ENCODE data around the gene ERCC5. TPM values are rescaled to one million over a fixed set of nuclear protein-coding genes. Genes with fewer than 3 reads are reported as not detected.

The ERCC5 gene
- total and polyA plus RNA-seq, 2 donors (not counting 1 experiment from before 2014, with no cell fraction given): 36.6 to 78.9 TPM

DNA sequence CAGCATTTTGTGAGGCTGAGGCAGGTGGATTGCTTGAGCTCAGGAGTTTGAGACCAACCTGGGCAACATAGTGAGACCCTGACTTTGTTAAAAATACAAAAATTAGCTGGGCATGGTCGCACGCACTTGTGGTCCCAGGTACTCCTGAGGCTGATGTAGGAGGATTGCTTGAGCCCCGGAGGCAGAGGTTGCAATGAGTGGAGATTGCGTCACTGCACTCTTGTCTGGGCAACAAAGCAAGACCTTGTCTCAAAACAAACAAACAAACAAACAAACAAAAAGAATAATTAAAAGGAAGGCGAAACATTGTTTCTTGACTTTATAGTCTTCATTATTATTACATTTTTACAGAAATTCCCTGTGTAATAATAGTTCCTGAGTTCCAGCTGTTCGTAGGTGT is 31.0 kb upstream of the ERCC5 start:
- peaks cover 25% of the 10 kb centered on the region for H3K79me2 ChIP-seq (ENCODE audit: control insufficient read depth, insufficient read depth, low read length)
- no peaks in the 10 kb centered on the region for H3K9me3 ChIP-seq (ENCODE audit: control insufficient read depth, insufficient read depth, low read depth, low read length)
- no peak overlapping the region for H2AFZ ChIP-seq (ENCODE audit: low read length)

DNA sequence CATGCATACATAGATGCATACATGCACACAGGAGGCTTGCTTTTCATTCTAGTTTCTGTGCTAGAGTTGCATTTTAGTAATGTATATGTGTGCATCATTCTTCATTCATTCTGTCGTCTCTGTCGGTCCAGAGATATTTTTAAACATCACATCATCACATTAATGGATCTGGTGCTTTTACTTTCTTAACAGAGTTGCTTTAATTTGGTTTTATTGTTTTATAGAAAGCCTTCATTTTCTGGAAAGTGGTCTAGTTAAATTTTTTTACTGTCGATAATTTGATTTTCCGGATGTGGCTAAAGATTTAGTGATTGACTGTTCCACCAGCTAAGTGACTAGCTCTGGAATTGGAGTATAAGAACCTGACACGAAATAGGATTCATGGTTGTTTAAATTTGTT is 30.0 kb upstream of the ERCC5 start:
- no peak overlapping the region for H3K9ac ChIP-seq (ENCODE audit: insufficient read depth, low read length)
- peaks cover 23% of the 10 kb centered on the region for H3K79me2 ChIP-seq (ENCODE audit: control insufficient read depth, insufficient read depth, low read length)
- H2AFZ ChIP-seq (ENCODE audit: low read length): no peak overlapping the region
- no peak overlapping the region for H3K4me3 ChIP-seq (replicated peaks in 1 of 4; ENCODE audit: control extremely low read depth in 1 of 4, insufficient read depth in 1 of 4, low read depth in 3 of 4, low read length in 4 of 4)
- no peaks in the 10 kb centered on the region for H4K20me1 ChIP-seq (ENCODE audit: control insufficient read depth, extremely low read depth, insufficient read depth, low read length)
- no peaks in the 10 kb centered on the region for H3K27me3 ChIP-seq (ENCODE audit: control insufficient read depth, insufficient read depth, low read length)
- no peak overlapping the region for H3K4me2 ChIP-seq (ENCODE audit: extremely low read depth, insufficient read depth, low read length)
- no peak for DNase-seq (ENCODE audit: low read depth in 2 of 2)
- TF ChIP-seq, protein P1, sequence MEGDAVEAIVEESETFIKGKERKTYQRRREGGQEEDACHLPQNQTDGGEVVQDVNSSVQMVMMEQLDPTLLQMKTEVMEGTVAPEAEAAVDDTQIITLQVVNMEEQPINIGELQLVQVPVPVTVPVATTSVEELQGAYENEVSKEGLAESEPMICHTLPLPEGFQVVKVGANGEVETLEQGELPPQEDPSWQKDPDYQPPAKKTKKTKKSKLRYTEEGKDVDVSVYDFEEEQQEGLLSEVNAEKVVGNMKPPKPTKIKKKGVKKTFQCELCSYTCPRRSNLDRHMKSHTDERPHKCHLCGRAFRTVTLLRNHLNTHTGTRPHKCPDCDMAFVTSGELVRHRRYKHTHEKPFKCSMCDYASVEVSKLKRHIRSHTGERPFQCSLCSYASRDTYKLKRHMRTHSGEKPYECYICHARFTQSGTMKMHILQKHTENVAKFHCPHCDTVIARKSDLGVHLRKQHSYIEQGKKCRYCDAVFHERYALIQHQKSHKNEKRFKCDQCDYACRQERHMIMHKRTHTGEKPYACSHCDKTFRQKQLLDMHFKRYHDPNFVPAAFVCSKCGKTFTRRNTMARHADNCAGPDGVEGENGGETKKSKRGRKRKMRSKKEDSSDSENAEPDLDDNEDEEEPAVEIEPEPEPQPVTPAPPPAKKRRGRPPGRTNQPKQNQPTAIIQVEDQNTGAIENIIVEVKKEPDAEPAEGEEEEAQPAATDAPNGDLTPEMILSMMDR (conservative IDR thresholded peaks at IDR 0.05 in 1 of 2, IDR thresholded peaks at IDR 0.05 in 1 of 2; ENCODE audit: low read depth in 1 of 2, low read length in 2 of 2): no peak
- no peak for TF ChIP-seq EZH2 (IDR thresholded peaks at IDR 0.05; ENCODE audit: low read length, missing control alignments)
- no peak overlapping the region for H3K27ac ChIP-seq (ENCODE audit: insufficient read depth, low read length)
- H3K4me1 ChIP-seq (ENCODE audit: control insufficient read depth, extremely low read depth, insufficient read depth, low read length): peaks cover 3% of the 10 kb centered on the region
- H3K36me3 ChIP-seq (ENCODE audit: control insufficient read depth, insufficient read depth, low read length): peaks cover 1% of the 10 kb centered on the region
- H3K9me3 ChIP-seq (ENCODE audit: control insufficient read depth, insufficient read depth, low read depth, low read length): no peaks in the 10 kb centered on the region

More for the DNA sequence above, 31.0 kb upstream of the ERCC5 start:
- no peak overlapping the region for H3K4me2 ChIP-seq (ENCODE audit: extremely low read depth, insufficient read depth, low read length)
- H3K36me3 ChIP-seq (ENCODE audit: control insufficient read depth, insufficient read depth, low read length): no peaks in the 10 kb centered on the region
- H3K4me1 ChIP-seq (ENCODE audit: control insufficient read depth, extremely low read depth, insufficient read depth, low read length): peaks cover 3% of the 10 kb centered on the region
- no peak overlapping the region for H3K9ac ChIP-seq (ENCODE audit: insufficient read depth, low read length)
- H3K27ac ChIP-seq (ENCODE audit: insufficient read depth, low read length): no peak overlapping the region
- no peak overlapping the region for H3K4me3 ChIP-seq (replicated peaks in 1 of 4; ENCODE audit: control extremely low read depth in 1 of 4, insufficient read depth in 1 of 4, low read depth in 3 of 4, low read length in 4 of 4)
- TF ChIP-seq, protein P1 (conservative IDR thresholded peaks at IDR 0.05 in 1 of 2, IDR thresholded peaks at IDR 0.05 in 1 of 2; ENCODE audit: low read depth in 1 of 2, low read length in 2 of 2): no peak
- no peak for TF ChIP-seq EZH2 (IDR thresholded peaks at IDR 0.05; ENCODE audit: low read length, missing control alignments)
- H3K27me3 ChIP-seq (ENCODE audit: control insufficient read depth, insufficient read depth, low read length): no peaks in the 10 kb centered on the region
- DNase-seq (ENCODE audit: low read depth in 2 of 2): no peak
- no peaks in the 10 kb centered on the region for H4K20me1 ChIP-seq (ENCODE audit: control insufficient read depth, extremely low read depth, insufficient read depth, low read length)

DNA sequence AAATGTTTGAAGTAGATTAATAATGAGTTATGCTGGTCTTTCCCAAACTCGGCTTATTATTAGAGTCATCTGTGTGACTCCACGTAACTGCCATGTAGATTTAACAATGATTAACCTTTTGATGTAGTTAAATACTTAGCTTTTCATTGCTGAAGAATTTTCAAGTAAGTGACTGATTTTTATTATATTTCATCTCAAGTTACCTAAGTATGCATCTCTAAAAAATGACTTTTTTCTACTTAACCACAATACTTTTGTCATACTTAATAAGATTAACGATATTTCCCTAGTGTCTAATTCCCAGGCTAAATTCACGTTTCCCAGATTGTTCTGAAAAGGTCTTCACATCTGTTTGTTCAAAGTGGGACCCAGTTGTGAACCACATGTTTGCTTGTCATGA is 29.1 kb upstream of the ERCC5 start:
- Histone ChIP-seq H3K4me2 (ENCODE audit: extremely low read depth, insufficient read depth, low read length) (no peak overlapping the region), H3K4me3 (replicated peaks in 1 of 4; ENCODE audit: control extremely low read depth in 1 of 4, insufficient read depth in 1 of 4, low read depth in 3 of 4, low read length in 4 of 4) (no peak overlapping the region), H3K36me3 (ENCODE audit: control insufficient read depth, insufficient read depth, low read length) (peaks cover 1% of the 10 kb centered on the region), H2AFZ (ENCODE audit: low read length) (no peak overlapping the region), H4K20me1 (ENCODE audit: control insufficient read depth, extremely low read depth, insufficient read depth, low read length) (no peaks in the 10 kb centered on the region), H3K4me1 (ENCODE audit: control insufficient read depth, extremely low read depth, insufficient read depth, low read length) (peaks cover 3% of the 10 kb centered on the region), H3K27ac (ENCODE audit: insufficient read depth, low read length) (no peak overlapping the region), H3K9ac (ENCODE audit: insufficient read depth, low read length) (no peak overlapping the region), H3K27me3 (ENCODE audit: control insufficient read depth, insufficient read depth, low read length) (no peaks in the 10 kb centered on the region), H3K79me2 (ENCODE audit: control insufficient read depth, insufficient read depth, low read length) (peaks cover 23% of the 10 kb centered on the region), H3K9me3 (ENCODE audit: control insufficient read depth, insufficient read depth, low read depth, low read length) (no peaks in the 10 kb centered on the region)
- TF ChIP-seq, protein P1 (conservative IDR thresholded peaks at IDR 0.05 in 1 of 2, IDR thresholded peaks at IDR 0.05 in 1 of 2; ENCODE audit: low read depth in 1 of 2, low read length in 2 of 2): no peak
- no peak for TF ChIP-seq EZH2 (IDR thresholded peaks at IDR 0.05; ENCODE audit: low read length, missing control alignments)
- DNase-seq (ENCODE audit: low read depth in 2 of 2): peak in 1 of 2 donors; percentile 11

Measured in fibroblast of lung (primary cell).